Adrenal gland (tissue), 12 donors: Measurements from ENCODE around the gene PARVA. TPM values are rescaled to one million over a fixed set of nuclear protein-coding genes. Genes with fewer than 3 reads are reported as not detected.
"Not testable (repeated sequence)": the region's sequence is repeated elsewhere in the genome, so short reads cannot be mapped to it uniquely, and the experiment has no call there.

Experiments used
- DNase-seq, 7 donors: peaks; one replicate each; pipeline ENCODE4 v3.0.0-alpha.2; 2019 to 2020
- H3K27ac ChIP-seq, 5 donors: fragments of 200-600 bp; sonication (generic) in 4 of 5; 1 replicate in 3 of 5; 2 replicates in 2 of 5; pipeline versions ENCODE4 v1.5.1 to v1.8.0; 2016 to 2020; ENCODE audit warnings: mild to moderate bottlenecking in 1 of 5
- H3K27me3 ChIP-seq: fragments of 200-600 bp; 2 replicates; pipeline ENCODE4 v1.8.0; 2021
- H3K36me3 ChIP-seq, 2 donors: fragments of 200-600 bp; replicated peaks in 1 of 2; 1 replicate in 1 of 2; 2 replicates in 1 of 2; pipeline versions ENCODE4 v1.5.1 to v1.8.0; 2018 to 2022
- H3K4me1 ChIP-seq, 2 donors: fragments of 200-600 bp; replicated peaks in 1 of 2; 1 replicate in 1 of 2; 2 replicates in 1 of 2; pipeline versions ENCODE4 v1.5.1 to v1.8.0; 2018 to 2021
- H3K4me3 ChIP-seq, 4 donors: fragments of 200-600 bp; sonication (generic) in 3 of 4; one replicate each; pipeline ENCODE4 v1.5.1; 2016 to 2018
- H3K9me3 ChIP-seq, 3 donors: fragments of 200-600 bp; sonication (generic) in 1 of 3; replicated peaks in 1 of 3; 1 replicate in 2 of 3; 2 replicates in 1 of 3; pipeline versions ENCODE4 v1.5.1 to v1.8.0; 2016 to 2021
- POLR2A ChIP-seq, 2 donors: fragments of 450-650 bp; IDR thresholded peaks; one replicate each; pipeline ENCODE4 v1.6.1; 2017; ENCODE audit warnings: antibody characterized with exemption in 2 of 2, mild to moderate bottlenecking in 2 of 2, moderate library complexity in 1 of 2
- WGBS, 4 donors: extraction: QIAGEN DNeasy Blood & Tissue Kit in 2 of 4; methylation state at CpG; one replicate each; pipeline versions ENCODE4 v1.1.5 to v1.1.7; 2013 to 2017; 5-methylcytosine and 5-hydroxymethylcytosine counted together
- intact Hi-C, 2 donors: fragments of 100-400 bp; cut with DNase I; formaldehyde crosslinking; loops; one replicate each; pipeline versions ENCODE4 v1.14.1 to v1.15.0; 2022 to 2023
- polyA plus RNA-seq, 3 donors: library from polyadenylated mRNA; stranded (reverse); fragments of 200-250 nt in 2 of 3; fragments of 350-450 nt in 1 of 3; fragmentation: Illumina TruSeq in 1 of 3; extraction: RNeasy Lipid Tissue Mini Kit (QIAGEN cat#74804) in 1 of 3; gene quantifications; one replicate each; pipeline ENCODE4 v1.2.3, GENCODE V29; 2013 to 2014
- total RNA-seq, 9 donors: library from RNA; depleted of rRNA in 4 of 9; stranded (reverse); fragments of >200 nt in 4 of 9; fragments of 120-200 nt in 1 of 9; fragmentation: NEBNext Ultra II Directional in 1 of 9; extraction: Animal tissue kit (Norgen Biotek cat#: 25700) in 1 of 9; gene quantifications; one replicate each; pipeline versions ENCODE4 v1.1.0 to v1.2.4, GENCODE V29; 2013 to 2023
- TF ChIP-seq, protein P1 (sequence below), 6 experiments: fragments of 450-650 bp in 4 of 6; fragments of 200-600 bp in 2 of 6; sonication (generic) in 1 of 6; IDR thresholded peaks; 1 replicate in 5 of 6; 2 replicates in 1 of 6; pipeline versions ENCODE4 v1.5.1 to v1.8.0; 2016 to 2021; ENCODE audit warnings: antibody characterized with exemption in 6 of 6, mild to moderate bottlenecking in 2 of 6, moderate library complexity in 1 of 6
- donor health status: healthy with polysubstance abuse.
- donor health status: Bipolar disorder and iron deficiency.
- donor health status: DM: yes; HTN: yes; CAD: no.
- donor health status: DM: no; HTN: no; CAD: no.
- donor health status: DM: no; HTN: no; CAD: no.
- donor health status: DM: yes; HTN: yes; CAD: no.

The PARVA gene
- total and polyA plus RNA-seq, 12 donors = 13.0 to 58.9 (median 31.4) TPM

DNA sequence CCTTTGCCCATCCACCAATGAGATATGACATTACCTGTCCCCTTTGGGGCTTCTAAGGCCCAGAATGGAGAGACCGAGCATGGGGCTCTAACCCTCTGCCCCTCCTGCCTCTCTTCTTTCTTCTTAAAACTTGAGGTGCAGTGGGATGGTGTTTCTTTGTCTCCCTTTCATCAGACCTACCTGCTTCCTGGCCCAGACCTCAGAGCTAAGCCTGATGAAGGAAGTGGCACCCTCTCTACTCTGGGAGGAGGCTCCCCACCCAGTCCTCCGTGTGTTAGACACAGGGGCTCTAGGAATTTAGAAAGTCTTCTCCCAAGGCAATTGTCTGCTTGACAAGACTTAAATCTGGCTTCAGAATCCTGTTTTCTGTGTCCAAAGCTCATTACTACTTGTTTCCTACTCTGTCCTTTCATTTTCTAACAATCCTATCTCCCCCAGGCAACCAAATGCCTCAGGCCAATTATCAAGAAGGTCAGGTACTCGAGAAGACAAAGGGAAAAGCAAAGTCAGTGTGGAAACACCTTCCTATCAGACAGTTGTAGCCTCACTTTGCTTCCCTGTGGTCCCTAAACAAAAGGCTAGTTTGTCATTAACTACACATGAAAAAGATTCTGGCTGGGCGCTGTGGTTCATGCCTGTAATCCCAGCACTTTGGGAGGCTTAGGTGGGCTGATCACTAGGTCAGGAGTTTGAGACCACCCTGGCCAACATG lies 20.3 kb upstream of the PARVA start:
- 61 to 72% (median 66%) methylated on average over 4 of the region's 4 CpGs for WGBS, 4 donors
- no peaks in the 10 kb centered on the region for H3K9me3 ChIP-seq
- no peaks in the 10 kb centered on the region for H3K36me3 ChIP-seq
- TF ChIP-seq, protein P1, sequence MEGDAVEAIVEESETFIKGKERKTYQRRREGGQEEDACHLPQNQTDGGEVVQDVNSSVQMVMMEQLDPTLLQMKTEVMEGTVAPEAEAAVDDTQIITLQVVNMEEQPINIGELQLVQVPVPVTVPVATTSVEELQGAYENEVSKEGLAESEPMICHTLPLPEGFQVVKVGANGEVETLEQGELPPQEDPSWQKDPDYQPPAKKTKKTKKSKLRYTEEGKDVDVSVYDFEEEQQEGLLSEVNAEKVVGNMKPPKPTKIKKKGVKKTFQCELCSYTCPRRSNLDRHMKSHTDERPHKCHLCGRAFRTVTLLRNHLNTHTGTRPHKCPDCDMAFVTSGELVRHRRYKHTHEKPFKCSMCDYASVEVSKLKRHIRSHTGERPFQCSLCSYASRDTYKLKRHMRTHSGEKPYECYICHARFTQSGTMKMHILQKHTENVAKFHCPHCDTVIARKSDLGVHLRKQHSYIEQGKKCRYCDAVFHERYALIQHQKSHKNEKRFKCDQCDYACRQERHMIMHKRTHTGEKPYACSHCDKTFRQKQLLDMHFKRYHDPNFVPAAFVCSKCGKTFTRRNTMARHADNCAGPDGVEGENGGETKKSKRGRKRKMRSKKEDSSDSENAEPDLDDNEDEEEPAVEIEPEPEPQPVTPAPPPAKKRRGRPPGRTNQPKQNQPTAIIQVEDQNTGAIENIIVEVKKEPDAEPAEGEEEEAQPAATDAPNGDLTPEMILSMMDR (IDR thresholded peaks at IDR 0.05) = no peak
- no peak for TF ChIP-seq POLR2A (IDR thresholded peaks at IDR 0.05)
- H3K4me1 ChIP-seq = no peaks in the 10 kb centered on the region
- no peak for DNase-seq
- intact Hi-C loops = no loop called here
- H3K27me3 ChIP-seq = no peaks in the 10 kb centered on the region
- H3K4me3 ChIP-seq = no peak overlapping the region
- H3K27ac ChIP-seq = no peak overlapping the region

DNA sequence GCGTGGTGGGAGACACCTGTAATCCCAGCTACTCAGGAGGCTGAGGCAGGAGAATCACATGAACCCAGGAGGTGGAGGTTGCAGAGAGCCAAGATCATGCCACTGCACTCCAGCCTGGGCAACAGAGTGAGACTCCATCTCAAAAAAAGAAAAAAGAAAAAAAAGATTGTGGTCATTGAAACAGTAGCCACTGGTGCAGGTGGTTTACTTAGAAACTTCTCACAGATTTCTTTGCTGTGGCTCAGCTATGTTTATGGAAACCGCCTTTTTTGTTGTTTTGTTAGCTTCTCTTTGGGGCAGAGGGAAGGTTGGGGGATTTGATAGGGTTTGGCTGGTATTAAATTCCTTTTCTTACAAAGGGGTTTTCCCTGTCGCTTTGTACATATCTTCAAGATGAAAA lies 19.7 kb upstream of the PARVA start:
- 74 to 100% (median 91%) methylated on average over 3 of the region's 3 CpGs for WGBS, 4 donors
- H3K4me1 ChIP-seq, H3K27me3 ChIP-seq, H3K9me3 ChIP-seq, intact Hi-C loops, DNase-seq, H3K36me3 ChIP-seq, H3K27ac ChIP-seq, H3K4me3 ChIP-seq: not testable (repeated sequence)

DNA sequence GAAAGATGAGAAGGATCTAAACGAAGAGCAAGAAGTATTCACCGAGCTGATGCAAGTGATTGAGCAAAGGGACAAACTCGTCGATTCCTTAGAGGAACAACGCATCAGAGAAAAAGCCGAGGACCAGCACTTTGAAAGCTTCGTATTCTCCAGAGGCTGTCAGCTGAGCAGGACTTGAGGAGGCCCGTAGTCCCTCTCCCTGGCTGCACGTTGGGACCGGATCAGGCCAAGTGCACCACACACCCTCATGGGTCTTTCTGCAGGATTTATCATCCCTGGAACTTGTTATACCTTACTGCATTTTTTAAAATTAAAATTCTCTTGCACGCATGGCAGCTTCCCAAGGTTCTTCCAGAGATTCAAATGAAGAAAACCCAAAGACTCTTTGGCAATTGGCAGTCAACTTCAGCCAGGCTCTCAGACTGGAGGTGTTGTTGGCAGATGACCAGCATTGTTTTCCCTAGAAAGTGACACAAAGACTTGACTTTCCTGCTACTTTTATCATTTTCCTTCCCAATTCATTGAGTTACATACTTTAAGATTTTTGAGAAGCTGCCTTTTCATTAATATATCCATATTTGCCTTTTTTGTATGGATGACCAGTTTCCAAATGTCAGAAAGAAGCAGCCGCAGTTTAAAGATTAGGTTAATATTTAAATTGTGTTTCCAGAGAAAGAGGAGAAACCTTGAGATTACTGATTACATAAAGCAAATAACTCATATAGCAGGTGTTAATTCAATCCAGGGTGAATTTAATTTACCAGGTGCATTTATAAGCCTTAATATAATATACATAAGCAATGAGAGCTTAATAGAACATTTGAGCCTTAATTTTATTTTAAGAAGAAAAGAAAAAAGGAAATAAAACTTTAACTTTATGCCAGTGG lies 18.8 kb upstream of the PARVA start:
- intact Hi-C loops = no loop called here

DNA sequence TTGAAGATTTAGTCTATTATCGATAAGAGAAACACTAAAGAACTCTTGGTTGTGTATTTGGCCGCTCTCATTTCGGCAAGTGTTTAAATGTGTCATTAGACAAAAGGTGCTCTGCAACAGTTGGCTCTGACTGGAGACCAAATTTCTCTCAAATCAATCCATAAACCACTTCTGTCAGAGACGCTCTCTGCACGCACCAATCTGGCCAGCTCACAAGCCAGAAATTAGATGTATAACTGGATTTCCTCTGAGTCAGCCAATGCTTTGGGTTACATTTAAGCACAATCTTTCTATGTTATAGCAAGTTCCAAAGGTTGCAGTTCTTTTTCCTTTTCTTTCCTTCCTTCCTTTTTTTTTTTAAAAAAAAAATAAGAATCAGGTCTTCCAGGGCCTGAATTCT lies 17.6 kb upstream of the PARVA start:
- intact Hi-C loops = no loop called here
- no peak overlapping the region for H3K27ac ChIP-seq
- H3K4me3 ChIP-seq = no peak overlapping the region
- DNase-seq = no peak
- H3K9me3 ChIP-seq = no peaks in the 10 kb centered on the region
- no peaks in the 10 kb centered on the region for H3K27me3 ChIP-seq
- no peaks in the 10 kb centered on the region for H3K36me3 ChIP-seq
- no peak for TF ChIP-seq POLR2A (IDR thresholded peaks at IDR 0.05)
- TF ChIP-seq, protein P1 (IDR thresholded peaks at IDR 0.05) = no peak
- H3K4me1 ChIP-seq = no peaks in the 10 kb centered on the region
- WGBS, 4 donors = 93 to 98% (median 96%) methylated on average over 5 of the region's 5 CpGs

More for the DNA sequence above, 18.8 kb upstream of the PARVA start:
- no peak for DNase-seq
- Histone ChIP-seq H3K27ac (no peak overlapping the region), H3K4me1 (no peaks in the 10 kb centered on the region), H3K4me3 (no peak overlapping the region), H3K27me3 (no peaks in the 10 kb centered on the region), H3K36me3 (no peaks in the 10 kb centered on the region), H3K9me3 (no peaks in the 10 kb centered on the region)
- TF ChIP-seq, protein P1 (IDR thresholded peaks at IDR 0.05) = no peak
- 85 to 88% (median 87%) methylated on average over 12 of the region's 12 CpGs for WGBS, 4 donors
